SK-N-SH treated with all-trans-retinoic acid at 6 μM for 48 hours (cell line): ENCODE results near the gene PLIN5.

Source experiments
- ATAC-seq: fragments of 200-7000 bp; cut with Tn5 transposase; 3 replicates; pipeline ENCODE4 v1.9.1; 2020; ENCODE audit warnings: mild to moderate bottlenecking, moderate library complexity
- ARNTL ChIP-seq: fragments of 450-650 bp; formaldehyde crosslinking; IDR thresholded peaks from 2 replicates; pipeline ENCODE4 v1.5.0; 2020; ENCODE audit warnings: low read depth, mild to moderate bottlenecking, moderate library complexity, borderline replicate concordance
- CSDC2 ChIP-seq: fragments of 250-450 bp; sonication (Bioruptor Pico); IDR thresholded peaks from 2 replicates; pipeline ENCODE4 v1.5.0; 2020; ENCODE audit warnings: mild to moderate bottlenecking, moderate library complexity
- ESRRG ChIP-seq: fragments of 250-450 bp; sonication (Bioruptor Pico); IDR thresholded peaks from 2 replicates; pipeline ENCODE4 v1.6.1; 2021; ENCODE audit warnings: mild to moderate bottlenecking
- OSR1 ChIP-seq: fragments of 250-450 bp; sonication (Bioruptor Pico); IDR thresholded peaks from 2 replicates; pipeline ENCODE4 v1.8.0; 2022; ENCODE audit warnings: moderate library complexity, mild to moderate bottlenecking, inconsistent platforms
- PPARA ChIP-seq: fragments of 250-450 bp; sonication (Bioruptor Pico); IDR thresholded peaks from 2 replicates; pipeline ENCODE4 v1.5.0; 2020; ENCODE audit warnings: mild to moderate bottlenecking, borderline replicate concordance
- RARB ChIP-seq: fragments of 250-450 bp; sonication (Bioruptor Pico); IDR thresholded peaks from 2 replicates; pipeline ENCODE4 v1.8.0; 2021; ENCODE audit warnings: mild to moderate bottlenecking, moderate library complexity
- SNAI2 ChIP-seq: fragments of 250-450 bp; sonication (Bioruptor Pico); IDR thresholded peaks from 2 replicates; pipeline ENCODE4 v1.5.0; 2020; ENCODE audit warnings: mild to moderate bottlenecking, moderate library complexity
- TCF4 ChIP-seq: fragments of 250-450 bp; sonication (Bioruptor Pico); IDR thresholded peaks from 2 replicates; pipeline ENCODE4 v1.8.0; 2021; ENCODE audit warnings: mild to moderate bottlenecking, moderate library complexity, borderline replicate concordance
- TOX ChIP-seq: fragments of 250-450 bp; sonication (Bioruptor Pico); IDR thresholded peaks from 2 replicates; pipeline ENCODE4 v1.8.0; 2021; ENCODE audit warnings: mild to moderate bottlenecking, moderate library complexity, borderline replicate concordance
- ZFP3 ChIP-seq: fragments of 250-450 bp; sonication (Bioruptor Pico); IDR thresholded peaks from 2 replicates; pipeline ENCODE4 v1.5.0; 2020; ENCODE audit warnings: mild to moderate bottlenecking, moderate library complexity
- ZFP30 ChIP-seq: fragments of 450-650 bp; formaldehyde crosslinking; IDR thresholded peaks from 2 replicates; pipeline ENCODE4 v1.5.0; 2022; ENCODE audit warnings: mild to moderate bottlenecking, moderate library complexity
- ZNF70 ChIP-seq: fragments of 450-650 bp; formaldehyde crosslinking; IDR thresholded peaks from 2 replicates; pipeline ENCODE4 v1.5.0; 2020; ENCODE audit warnings: mild to moderate bottlenecking, moderate library complexity
- ZNF8 ChIP-seq: fragments of 450-650 bp; formaldehyde crosslinking; IDR thresholded peaks from 2 replicates; pipeline ENCODE4 v1.5.0; 2020; ENCODE audit warnings: mild to moderate bottlenecking, moderate library complexity
- TF ChIP-seq, protein P1 (sequence below): fragments of 250-450 bp; sonication (Bioruptor Pico); IDR thresholded peaks from 2 replicates; pipeline ENCODE4 v1.8.0; 2021; ENCODE audit warnings: low read depth, mild to moderate bottlenecking, moderate library complexity, borderline replicate concordance
- TF ChIP-seq, protein P2 (sequence below): fragments of 250-450 bp; sonication (Bioruptor Pico); IDR thresholded peaks from 2 replicates; pipeline ENCODE4 v1.5.1; 2021; ENCODE audit warnings: mild to moderate bottlenecking, moderate library complexity
- TF ChIP-seq, protein P3 (sequence below): fragments of 250-450 bp; sonication (Bioruptor Pico); IDR thresholded peaks from 2 replicates; pipeline ENCODE4 v1.5.0; 2020; ENCODE audit warnings: mild to moderate bottlenecking, moderate library complexity
- TF ChIP-seq, protein P4 (sequence below): fragments of 250-450 bp; sonication (Bioruptor Pico); IDR thresholded peaks from 2 replicates; pipeline ENCODE4 v1.8.0; 2020; ENCODE audit warnings: mild to moderate bottlenecking, moderate library complexity, borderline replicate concordance
- TF ChIP-seq, protein P5 (sequence below): fragments of 250-450 bp; sonication (Bioruptor Pico); IDR thresholded peaks from 2 replicates; pipeline ENCODE4 v1.5.1; 2020; ENCODE audit warnings: low read depth, mild to moderate bottlenecking, moderate library complexity

PLIN5 gene

DNA sequence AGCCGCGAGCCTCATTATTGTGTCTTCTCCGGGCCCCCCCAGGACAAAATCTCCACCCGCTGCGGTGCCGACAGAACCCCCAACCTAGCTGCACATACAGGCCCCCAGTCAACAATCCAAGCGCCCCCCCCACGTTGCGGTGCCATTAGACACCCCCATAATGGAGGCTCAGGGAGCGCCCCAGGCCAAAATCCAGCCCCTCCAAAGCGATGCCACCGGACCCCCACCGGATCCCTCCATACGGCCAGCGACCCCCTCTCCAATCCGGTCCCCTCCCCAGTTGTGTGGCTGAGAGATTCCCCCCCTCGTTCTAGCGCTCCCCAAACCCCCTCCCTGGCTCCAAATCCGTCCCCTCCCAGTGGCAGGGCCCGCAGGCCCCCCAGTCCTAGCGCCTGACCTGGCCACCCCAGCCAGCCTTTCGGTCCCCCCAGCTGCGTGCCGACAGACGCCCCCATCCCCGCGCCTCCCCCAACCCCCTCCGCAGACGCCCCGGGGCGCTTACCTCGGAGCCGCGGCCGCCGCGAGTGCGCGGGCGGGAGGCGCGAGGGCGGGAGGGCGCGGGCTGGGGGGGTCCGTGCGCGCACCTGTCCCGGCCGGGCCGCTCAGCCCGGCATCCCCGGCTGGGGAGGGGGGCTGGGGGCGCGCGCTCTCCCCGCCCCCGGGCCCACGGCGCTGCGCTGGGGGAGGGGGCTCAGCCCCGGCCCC lies 46.1 kb upstream of the PLIN5 start:
- TF ChIP-seq RARB (CRISPR knock-in tag), result no peak
- TF ChIP-seq, protein P1, sequence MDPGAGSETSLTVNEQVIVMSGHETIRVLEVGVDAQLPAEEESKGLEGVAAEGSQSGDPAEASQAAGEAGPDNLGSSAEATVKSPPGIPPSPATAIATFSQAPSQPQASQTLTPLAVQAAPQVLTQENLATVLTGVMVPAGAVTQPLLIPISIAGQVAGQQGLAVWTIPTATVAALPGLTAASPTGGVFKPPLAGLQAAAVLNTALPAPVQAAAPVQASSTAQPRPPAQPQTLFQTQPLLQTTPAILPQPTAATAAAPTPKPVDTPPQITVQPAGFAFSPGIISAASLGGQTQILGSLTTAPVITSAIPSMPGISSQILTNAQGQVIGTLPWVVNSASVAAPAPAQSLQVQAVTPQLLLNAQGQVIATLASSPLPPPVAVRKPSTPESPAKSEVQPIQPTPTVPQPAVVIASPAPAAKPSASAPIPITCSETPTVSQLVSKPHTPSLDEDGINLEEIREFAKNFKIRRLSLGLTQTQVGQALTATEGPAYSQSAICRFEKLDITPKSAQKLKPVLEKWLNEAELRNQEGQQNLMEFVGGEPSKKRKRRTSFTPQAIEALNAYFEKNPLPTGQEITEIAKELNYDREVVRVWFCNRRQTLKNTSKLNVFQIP, result no peak
- no peak for TF ChIP-seq ZFP30
- TF ChIP-seq, protein P2, sequence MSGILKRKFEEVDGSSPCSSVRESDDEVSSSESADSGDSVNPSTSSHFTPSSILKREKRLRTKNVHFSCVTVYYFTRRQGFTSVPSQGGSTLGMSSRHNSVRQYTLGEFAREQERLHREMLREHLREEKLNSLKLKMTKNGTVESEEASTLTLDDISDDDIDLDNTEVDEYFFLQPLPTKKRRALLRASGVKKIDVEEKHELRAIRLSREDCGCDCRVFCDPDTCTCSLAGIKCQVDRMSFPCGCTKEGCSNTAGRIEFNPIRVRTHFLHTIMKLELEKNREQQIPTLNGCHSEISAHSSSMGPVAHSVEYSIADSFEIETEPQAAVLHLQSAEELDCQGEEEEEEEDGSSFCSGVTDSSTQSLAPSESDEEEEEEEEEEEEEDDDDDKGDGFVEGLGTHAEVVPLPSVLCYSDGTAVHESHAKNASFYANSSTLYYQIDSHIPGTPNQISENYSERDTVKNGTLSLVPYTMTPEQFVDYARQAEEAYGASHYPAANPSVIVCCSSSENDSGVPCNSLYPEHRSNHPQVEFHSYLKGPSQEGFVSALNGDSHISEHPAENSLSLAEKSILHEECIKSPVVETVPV (CRISPR knock-in tag), result no peak
- no peak for TF ChIP-seq OSR1
- no peak for TF ChIP-seq SNAI2 (CRISPR knock-in tag)
- TF ChIP-seq, protein P3, sequence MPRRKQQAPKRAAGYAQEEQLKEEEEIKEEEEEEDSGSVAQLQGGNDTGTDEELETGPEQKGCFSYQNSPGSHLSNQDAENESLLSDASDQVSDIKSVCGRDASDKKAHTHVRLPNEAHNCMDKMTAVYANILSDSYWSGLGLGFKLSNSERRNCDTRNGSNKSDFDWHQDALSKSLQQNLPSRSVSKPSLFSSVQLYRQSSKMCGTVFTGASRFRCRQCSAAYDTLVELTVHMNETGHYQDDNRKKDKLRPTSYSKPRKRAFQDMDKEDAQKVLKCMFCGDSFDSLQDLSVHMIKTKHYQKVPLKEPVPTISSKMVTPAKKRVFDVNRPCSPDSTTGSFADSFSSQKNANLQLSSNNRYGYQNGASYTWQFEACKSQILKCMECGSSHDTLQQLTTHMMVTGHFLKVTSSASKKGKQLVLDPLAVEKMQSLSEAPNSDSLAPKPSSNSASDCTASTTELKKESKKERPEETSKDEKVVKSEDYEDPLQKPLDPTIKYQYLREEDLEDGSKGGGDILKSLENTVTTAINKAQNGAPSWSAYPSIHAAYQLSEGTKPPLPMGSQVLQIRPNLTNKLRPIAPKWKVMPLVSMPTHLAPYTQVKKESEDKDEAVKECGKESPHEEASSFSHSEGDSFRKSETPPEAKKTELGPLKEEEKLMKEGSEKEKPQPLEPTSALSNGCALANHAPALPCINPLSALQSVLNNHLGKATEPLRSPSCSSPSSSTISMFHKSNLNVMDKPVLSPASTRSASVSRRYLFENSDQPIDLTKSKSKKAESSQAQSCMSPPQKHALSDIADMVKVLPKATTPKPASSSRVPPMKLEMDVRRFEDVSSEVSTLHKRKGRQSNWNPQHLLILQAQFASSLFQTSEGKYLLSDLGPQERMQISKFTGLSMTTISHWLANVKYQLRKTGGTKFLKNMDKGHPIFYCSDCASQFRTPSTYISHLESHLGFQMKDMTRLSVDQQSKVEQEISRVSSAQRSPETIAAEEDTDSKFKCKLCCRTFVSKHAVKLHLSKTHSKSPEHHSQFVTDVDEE, result no peak
- TF ChIP-seq, protein P4, sequence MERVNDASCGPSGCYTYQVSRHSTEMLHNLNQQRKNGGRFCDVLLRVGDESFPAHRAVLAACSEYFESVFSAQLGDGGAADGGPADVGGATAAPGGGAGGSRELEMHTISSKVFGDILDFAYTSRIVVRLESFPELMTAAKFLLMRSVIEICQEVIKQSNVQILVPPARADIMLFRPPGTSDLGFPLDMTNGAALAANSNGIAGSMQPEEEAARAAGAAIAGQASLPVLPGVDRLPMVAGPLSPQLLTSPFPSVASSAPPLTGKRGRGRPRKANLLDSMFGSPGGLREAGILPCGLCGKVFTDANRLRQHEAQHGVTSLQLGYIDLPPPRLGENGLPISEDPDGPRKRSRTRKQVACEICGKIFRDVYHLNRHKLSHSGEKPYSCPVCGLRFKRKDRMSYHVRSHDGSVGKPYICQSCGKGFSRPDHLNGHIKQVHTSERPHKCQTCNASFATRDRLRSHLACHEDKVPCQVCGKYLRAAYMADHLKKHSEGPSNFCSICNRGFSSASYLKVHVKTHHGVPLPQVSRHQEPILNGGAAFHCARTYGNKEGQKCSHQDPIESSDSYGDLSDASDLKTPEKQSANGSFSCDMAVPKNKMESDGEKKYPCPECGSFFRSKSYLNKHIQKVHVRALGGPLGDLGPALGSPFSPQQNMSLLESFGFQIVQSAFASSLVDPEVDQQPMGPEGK (CRISPR knock-in tag), result no peak
- no peak for TF ChIP-seq CSDC2 (CRISPR knock-in tag)
- TF ChIP-seq PPARA (CRISPR knock-in tag), result no peak
- TF ChIP-seq ZNF70, result no peak
- TF ChIP-seq ESRRG (CRISPR knock-in tag), result no peak
- TF ChIP-seq ZNF8 (CRISPR knock-in tag), result no peak
- TF ChIP-seq ARNTL (CRISPR knock-in tag), result no peak
- TF ChIP-seq TOX (CRISPR knock-in tag), result no peak
- TF ChIP-seq, protein P5, sequence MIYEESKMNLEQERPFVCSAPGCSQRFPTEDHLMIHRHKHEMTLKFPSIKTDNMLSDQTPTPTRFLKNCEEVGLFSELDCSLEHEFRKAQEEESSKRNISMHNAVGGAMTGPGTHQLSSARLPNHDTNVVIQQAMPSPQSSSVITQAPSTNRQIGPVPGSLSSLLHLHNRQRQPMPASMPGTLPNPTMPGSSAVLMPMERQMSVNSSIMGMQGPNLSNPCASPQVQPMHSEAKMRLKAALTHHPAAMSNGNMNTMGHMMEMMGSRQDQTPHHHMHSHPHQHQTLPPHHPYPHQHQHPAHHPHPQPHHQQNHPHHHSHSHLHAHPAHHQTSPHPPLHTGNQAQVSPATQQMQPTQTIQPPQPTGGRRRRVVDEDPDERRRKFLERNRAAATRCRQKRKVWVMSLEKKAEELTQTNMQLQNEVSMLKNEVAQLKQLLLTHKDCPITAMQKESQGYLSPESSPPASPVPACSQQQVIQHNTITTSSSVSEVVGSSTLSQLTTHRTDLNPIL (CRISPR knock-in tag), result no peak
- no peak for TF ChIP-seq ZFP3 (CRISPR knock-in tag)
- no peak for TF ChIP-seq TCF4 (CRISPR knock-in tag)

DNA sequence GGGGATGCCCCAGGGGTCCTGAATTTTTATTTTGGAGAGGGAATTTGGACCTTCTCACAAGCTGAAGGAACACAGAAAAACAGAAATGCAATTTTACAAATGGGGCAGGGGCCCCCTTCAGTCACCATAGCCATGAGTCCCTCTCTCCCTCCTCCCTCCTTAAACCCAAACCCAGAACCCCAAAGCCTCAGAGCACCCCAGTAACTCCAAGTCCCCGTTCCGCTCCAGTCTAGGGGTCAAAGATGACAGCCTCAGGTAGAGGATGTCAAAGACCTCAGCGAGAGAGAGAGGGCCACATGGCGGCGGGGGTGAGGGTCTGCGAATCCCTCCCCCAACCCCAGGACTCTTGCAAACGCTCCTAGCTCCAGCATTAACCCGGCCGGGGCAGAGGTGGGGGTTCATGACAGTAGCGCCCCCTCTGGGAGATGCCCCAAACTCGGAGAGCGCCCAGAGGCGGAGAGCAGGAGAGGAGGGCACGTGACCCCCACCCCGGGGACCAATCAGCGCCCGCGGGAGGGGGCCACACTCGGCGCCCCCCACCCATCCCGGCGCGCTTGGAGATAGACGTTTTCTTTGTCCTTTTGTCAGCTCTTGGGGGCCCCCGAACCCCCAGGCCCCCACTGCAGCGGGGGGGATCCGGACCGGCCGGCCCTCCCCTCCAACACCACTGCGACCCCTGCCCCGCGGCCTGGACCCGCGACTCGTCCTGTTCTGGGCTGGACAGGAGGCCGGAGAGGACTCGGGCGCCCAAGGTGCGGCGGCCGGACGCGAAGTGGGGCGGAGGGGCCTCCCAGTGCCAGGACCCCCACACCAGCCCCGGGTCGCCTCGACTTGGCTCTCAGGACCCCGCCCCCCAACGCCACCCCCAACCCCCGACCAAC lies 45.2 kb upstream of the PLIN5 start:
- ATAC-seq, result no peak
- no peak for TF ChIP-seq TOX (CRISPR knock-in tag)
- TF ChIP-seq, protein P4 (CRISPR knock-in tag), result peak; percentile 55; the same call in 1 of the 2 replicates

More for the DNA sequence above, 46.1 kb upstream of the PLIN5 start:
- ATAC-seq, result no peak
